ENCODE measurements around the gene ATR. TPM values are rescaled to one million over a fixed set of nuclear protein-coding genes. Genes with fewer than 3 reads are reported as not detected.
"Not testable (repeated sequence)": the region's sequence is repeated elsewhere in the genome, so short reads cannot be mapped to it uniquely, and the experiment has no call there.

The ATR gene
- total RNA-seq, 1 experiment from 2014 or later, result 24.7 TPM

- TF ChIP-seq ZBTB33 (IDR thresholded peaks at IDR 0.05; ENCODE audit: extremely low read depth, insufficient replicate concordance, low read length) (no peak), FOSL1 (IDR thresholded peaks at IDR 0.05; ENCODE audit: low read depth) (no peak), ELF1 (IDR thresholded peaks at IDR 0.05; ENCODE audit: borderline replicate concordance, low read depth) (no peak), SRF (IDR thresholded peaks at IDR 0.05; ENCODE audit: low read depth) (no peak), ZFX (IDR thresholded peaks at IDR 0.05) (no peak), EGR1 (IDR thresholded peaks at IDR 0.05; ENCODE audit: low read depth) (no peak), TCF7L2 (IDR thresholded peaks at IDR 0.05; ENCODE audit: borderline replicate concordance, extremely low read depth, insufficient read depth, insufficient read length) (no peak), ATF3 (IDR thresholded peaks at IDR 0.05) (no peak), EZH2phosphoT487 (IDR thresholded peaks at IDR 0.05; ENCODE audit: borderline replicate concordance) (no peak), SIN3A (IDR thresholded peaks at IDR 0.05; ENCODE audit: low read depth) (no peak), YY1 (IDR thresholded peaks at IDR 0.05; ENCODE audit: extremely low read depth, insufficient replicate concordance, low read depth, low read length) (no peak), SP1 (IDR thresholded peaks at IDR 0.05; ENCODE audit: low read depth) (no peak), POLR2A (IDR thresholded peaks at IDR 0.05; ENCODE audit: borderline replicate concordance, extremely low read depth, insufficient read depth, insufficient read length) (no peak)
Observed at GRCh38 chr3:142444343-142444742, 134.2 kb downstream of the ATR start (continued).

- H3K9me3 ChIP-seq (ENCODE audit: control insufficient read depth in 1 of 2, insufficient read depth in 1 of 2, low read depth in 1 of 2, low read length in 2 of 2); H3K9me2 ChIP-seq (ENCODE audit: insufficient read depth); ATAC-seq; H3K9ac ChIP-seq (ENCODE audit: low read length); H3K27me3 ChIP-seq (ENCODE audit: insufficient read depth, low read length); H3K4me2 ChIP-seq (ENCODE audit: low read length); H4K20me1 ChIP-seq (ENCODE audit: insufficient read depth); BruUV-seq (replicated peaks); POLR2A ChIA-PET; H3K36me3 ChIP-seq (ENCODE audit: control insufficient read depth in 1 of 2, insufficient read depth in 2 of 2, low read length in 2 of 2); DNase-seq (ENCODE audit: low read depth, low spot score); CTCF ChIA-PET; H3K27ac ChIP-seq (ENCODE audit: low read depth, low read length); RAD21 ChIA-PET (ENCODE audit: low non-redundant PET in 1 of 2, low total read pairs in 2 of 2, uncharacterized antibody in 2 of 2, unreplicated experiment in 2 of 2); H2AFZ ChIP-seq (ENCODE audit: low read depth, low read length, poor library complexity, severe bottlenecking); H3K4me3 ChIP-seq (replicated peaks in 1 of 2; ENCODE audit: low read depth in 1 of 2, low read length in 2 of 2): not testable (repeated sequence)
- Histone ChIP-seq H3K79me2 (ENCODE audit: insufficient read depth, low read length) (peaks cover 47% of the 10 kb centered on the region), H3K4me1 (ENCODE audit: control insufficient read depth in 1 of 2, insufficient read depth in 2 of 2, low read length in 2 of 2) (peaks cover 5 to 12% of the 10 kb centered on the region in 2 experiments; a peak in 3 of 4 replicates)
- intact Hi-C loops (cut with micrococcal nuclease), result loop anchor here (10.0 kb wide), 1 partner anchor 552 kb away; no protein-coding TSS in a partner anchor
Observed at GRCh38 chr3:142443060-142443459, 135.5 kb downstream of the ATR start.

- peaks cover 26% of the 10 kb centered on the region for H3K79me2 ChIP-seq (ENCODE audit: insufficient read depth, low read length)
- intact Hi-C loops (cut with micrococcal nuclease), result loop anchor here (10.0 kb wide), 1 partner anchor 555 kb away; no protein-coding TSS in a partner anchor
Observed at GRCh38 chr3:142439499-142440220, 138.9 kb downstream of the ATR start.

More at GRCh38 chr3:142439499-142440220, 138.9 kb downstream of the ATR start:
- H2AFZ ChIP-seq (ENCODE audit: low read depth, low read length, poor library complexity, severe bottlenecking); RAD21 ChIA-PET (ENCODE audit: low non-redundant PET in 1 of 2, low total read pairs in 2 of 2, uncharacterized antibody in 2 of 2, unreplicated experiment in 2 of 2); H3K9me2 ChIP-seq (ENCODE audit: insufficient read depth); BruUV-seq (replicated peaks); CTCF ChIA-PET; ATAC-seq; H3K4me1 ChIP-seq (ENCODE audit: control insufficient read depth in 1 of 2, insufficient read depth in 2 of 2, low read length in 2 of 2); H3K9me3 ChIP-seq (ENCODE audit: control insufficient read depth in 1 of 2, insufficient read depth in 1 of 2, low read depth in 1 of 2, low read length in 2 of 2); H3K27me3 ChIP-seq (ENCODE audit: insufficient read depth, low read length); H3K9ac ChIP-seq (ENCODE audit: low read length); POLR2A ChIA-PET; H3K4me3 ChIP-seq (replicated peaks in 1 of 2; ENCODE audit: low read depth in 1 of 2, low read length in 2 of 2); H4K20me1 ChIP-seq (ENCODE audit: insufficient read depth); H3K27ac ChIP-seq (ENCODE audit: low read depth, low read length); H3K4me2 ChIP-seq (ENCODE audit: low read length); DNase-seq (ENCODE audit: low read depth, low spot score); H3K36me3 ChIP-seq (ENCODE audit: control insufficient read depth in 1 of 2, insufficient read depth in 2 of 2, low read length in 2 of 2): not testable (repeated sequence)

Measured in HCT116 (cell line).